CD4-positive, alpha-beta T cell treated with Interleukin-10 for 1 hour (primary cell): ENCODE data around the gene B3GAT2.

ENCODE experiments used
- DNase-seq: peaks from one replicate; pipeline ENCODE4 v3.0.0-alpha.2; 2020

Gene B3GAT2

GRCh38 chr6:70889270-70889669, 67.6 kb downstream of the B3GAT2 start:
- DNase-seq = no peak

- no peak for DNase-seq
Observed at GRCh38 chr6:70886661-70887060, 70.2 kb downstream of the B3GAT2 start.

GRCh38 chr6:70886071-70886470, 70.8 kb downstream of the B3GAT2 start:
- DNase-seq = no peak

GRCh38 chr6:70884074-70884983, 72.5 kb downstream of the B3GAT2 start:
- DNase-seq = peak; percentile 70

- DNase-seq = no peak
Observed at GRCh38 chr6:70879496-70879895, 77.4 kb downstream of the B3GAT2 start.

GRCh38 chr6:70874181-70874913, 82.5 kb downstream of the B3GAT2 start:
- DNase-seq = no peak

GRCh38 chr6:70872469-70872868, 84.4 kb downstream of the B3GAT2 start:
- DNase-seq = no peak

GRCh38 chr6:70864401-70864800, 92.5 kb downstream of the B3GAT2 start:
- DNase-seq = no peak

GRCh38 chr6:70863343-70863742, 93.5 kb downstream of the B3GAT2 start:
- no peak for DNase-seq

- no peak for DNase-seq
Observed at GRCh38 chr6:70860920-70861319, 95.9 kb downstream of the B3GAT2 start.

- no peak for DNase-seq
Observed at GRCh38 chr6:70860045-70860444, 96.8 kb downstream of the B3GAT2 start.

GRCh38 chr6:70857387-70858077, 99.3 kb downstream of the B3GAT2 start:
- no peak for DNase-seq

- DNase-seq = no peak
Observed at GRCh38 chr6:70852667-70853246, 104.1 kb downstream of the B3GAT2 start.

- no peak for DNase-seq
Observed at GRCh38 chr6:70849348-70850069, 107.4 kb downstream of the B3GAT2 start.

- DNase-seq = no peak
Observed at GRCh38 chr6:70847106-70848084, 109.5 kb downstream of the B3GAT2 start.

- DNase-seq = no peak
Observed at GRCh38 chr6:70846207-70846835, 110.5 kb downstream of the B3GAT2 start.

- no peak for DNase-seq
Observed at GRCh38 chr6:70844301-70844700, 112.6 kb downstream of the B3GAT2 start.

GRCh38 chr6:70843328-70843918, 113.4 kb downstream of the B3GAT2 start:
- no peak for DNase-seq

- DNase-seq = no peak
Observed at GRCh38 chr6:70842541-70842940, 114.3 kb downstream of the B3GAT2 start.

- DNase-seq = no peak
Observed at GRCh38 chr6:70841112-70841511, 115.7 kb downstream of the B3GAT2 start.
